RWPE1 (cell line): ENCODE data around the gene FRMD3.

Experiments
- CTCF ChIA-PET: fragments of 350-600 bp; sonication (Branson Sonifier 250); formaldehyde crosslinking; extraction: SDS; loops from one replicate; lab custom pipeline; 2021; lab: Yijun Ruan, JAX
- POLR2A ChIA-PET: fragments of 400-600 bp; formaldehyde crosslinking; extraction: SDS; loops from one replicate; lab custom pipeline; 2020; ENCODE audit warnings: antibody characterized with exemption; ENCODE audit not compliant: low non-redundant PET; lab: Yijun Ruan, JAX
- DNase-seq: peaks from one replicate; pipeline ENCODE4 v3.0.0; 2012; ENCODE audit warnings: low spot score
- H3K27ac ChIP-seq: fragments of 450-650 bp; 2 replicates; pipeline ENCODE4 v1.5.1; 2017
- TF ChIP-seq, protein P1 (sequence below): fragments of 450-650 bp; conservative IDR thresholded peaks from 2 replicates; pipeline ENCODE4 v1.5.1; 2017; ENCODE audit warnings: low read depth, mild to moderate bottlenecking

Gene FRMD3

DNA sequence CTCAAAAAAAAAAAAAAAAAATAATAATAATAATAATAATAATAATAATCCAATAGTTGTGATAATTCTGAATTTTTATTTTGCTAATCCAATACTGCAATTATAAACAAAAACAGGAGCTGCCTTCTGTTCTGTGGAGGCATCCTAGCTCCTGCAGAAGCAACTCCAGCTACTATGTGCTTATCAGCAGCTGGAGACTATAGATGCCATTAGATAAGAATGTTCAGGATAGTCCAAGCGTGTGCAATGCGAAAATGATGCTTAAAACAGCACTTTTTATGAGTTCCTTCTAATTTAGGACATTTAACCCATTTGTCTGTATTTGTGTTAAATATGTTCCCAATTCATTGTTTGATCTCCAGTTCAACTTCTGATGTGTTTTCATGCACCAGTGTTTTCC is 254.7 kb downstream of the FRMD3 start:
- CTCF ChIA-PET, result no interaction called here
- DNase-seq, result no peak
- POLR2A ChIA-PET, result interaction anchor here (0.7 kb wide), 1 partner anchor 622 kb away, joined by 3 read pairs; no protein-coding TSS in a partner anchor
- TF ChIP-seq, protein P1, sequence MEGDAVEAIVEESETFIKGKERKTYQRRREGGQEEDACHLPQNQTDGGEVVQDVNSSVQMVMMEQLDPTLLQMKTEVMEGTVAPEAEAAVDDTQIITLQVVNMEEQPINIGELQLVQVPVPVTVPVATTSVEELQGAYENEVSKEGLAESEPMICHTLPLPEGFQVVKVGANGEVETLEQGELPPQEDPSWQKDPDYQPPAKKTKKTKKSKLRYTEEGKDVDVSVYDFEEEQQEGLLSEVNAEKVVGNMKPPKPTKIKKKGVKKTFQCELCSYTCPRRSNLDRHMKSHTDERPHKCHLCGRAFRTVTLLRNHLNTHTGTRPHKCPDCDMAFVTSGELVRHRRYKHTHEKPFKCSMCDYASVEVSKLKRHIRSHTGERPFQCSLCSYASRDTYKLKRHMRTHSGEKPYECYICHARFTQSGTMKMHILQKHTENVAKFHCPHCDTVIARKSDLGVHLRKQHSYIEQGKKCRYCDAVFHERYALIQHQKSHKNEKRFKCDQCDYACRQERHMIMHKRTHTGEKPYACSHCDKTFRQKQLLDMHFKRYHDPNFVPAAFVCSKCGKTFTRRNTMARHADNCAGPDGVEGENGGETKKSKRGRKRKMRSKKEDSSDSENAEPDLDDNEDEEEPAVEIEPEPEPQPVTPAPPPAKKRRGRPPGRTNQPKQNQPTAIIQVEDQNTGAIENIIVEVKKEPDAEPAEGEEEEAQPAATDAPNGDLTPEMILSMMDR, result no peak
- no peak overlapping the region for H3K27ac ChIP-seq

DNA sequence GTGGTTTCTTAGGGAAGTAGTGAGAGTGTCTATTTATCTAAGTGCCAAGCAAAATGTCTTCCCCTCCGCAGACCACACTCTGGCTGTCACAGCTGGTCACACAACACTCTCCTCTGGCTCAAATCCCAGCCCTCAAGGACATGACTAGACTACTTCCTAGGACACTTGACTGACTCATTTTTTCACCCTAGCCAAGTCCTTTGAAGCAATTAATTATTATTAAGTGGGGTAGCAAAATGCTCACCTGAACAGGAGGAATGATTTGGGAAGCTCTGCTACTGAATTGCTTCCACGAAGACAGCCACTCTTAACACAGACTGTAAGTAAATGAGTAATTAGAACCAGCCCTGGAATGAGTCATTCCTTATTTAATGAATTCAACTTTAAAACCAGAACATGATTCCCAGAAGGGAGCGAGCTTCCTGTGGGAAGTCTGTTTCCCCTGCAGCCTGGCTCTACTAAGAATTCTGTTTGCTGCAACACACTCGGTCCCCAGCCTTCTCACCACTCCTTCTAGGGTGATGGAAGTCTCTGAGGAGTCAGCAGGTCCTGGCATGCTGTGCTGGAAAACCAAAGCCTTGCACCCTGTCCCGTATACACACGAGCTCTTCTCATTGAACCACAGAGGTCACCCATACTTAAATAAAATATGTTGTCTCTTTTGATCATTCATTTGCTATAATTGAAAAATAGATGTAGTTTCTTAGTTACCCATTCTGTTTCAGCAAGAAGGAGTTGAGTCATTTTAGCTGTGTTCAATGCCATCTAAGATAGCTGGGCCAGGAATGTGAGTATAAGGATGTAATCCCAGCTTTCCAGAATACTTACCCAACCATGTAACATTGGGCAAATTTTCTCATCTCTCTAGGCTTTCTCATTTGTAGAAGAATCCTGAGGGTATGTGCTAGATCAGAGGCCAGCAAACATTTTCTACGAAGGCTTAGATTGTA is 256.6 kb downstream of the FRMD3 start:
- peak overlapping the region; percentile 50; the same call in 1 of the 2 replicates for H3K27ac ChIP-seq
- ChIA-PET CTCF (interaction anchor here (0.6 to 1.4 kb wide), 2 partner anchors 20 to 62 kb away, joined by 4 to 5 read pairs; no protein-coding TSS in a partner anchor), POLR2A (no interaction called here)
- TF ChIP-seq, protein P1, result no peak
- DNase-seq, result peak; percentile 37

DNA sequence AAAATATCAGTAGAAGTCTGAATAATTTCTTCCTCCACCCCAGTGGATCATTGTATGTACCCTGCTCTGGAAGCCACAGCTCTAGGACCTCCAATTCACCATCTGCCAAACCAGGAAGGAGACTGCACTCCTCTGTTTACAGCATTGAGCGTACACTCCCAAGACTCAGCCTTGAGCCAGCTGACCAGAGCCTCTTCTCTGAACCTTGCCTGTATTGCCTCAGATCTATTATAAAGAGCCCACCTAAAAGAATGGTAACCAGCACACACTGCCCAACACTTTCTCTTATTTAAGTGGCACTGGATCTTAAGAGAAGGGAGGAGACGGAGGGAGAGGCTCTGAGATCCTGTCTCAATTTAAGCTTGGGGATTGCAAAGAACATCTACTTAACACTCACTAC is 257.4 kb downstream of the FRMD3 start:
- CTCF ChIA-PET, result no interaction called here
- TF ChIP-seq, protein P1, result no peak
- POLR2A ChIA-PET, result no interaction called here
- no peak for DNase-seq
- H3K27ac ChIP-seq, result no peak overlapping the region

DNA sequence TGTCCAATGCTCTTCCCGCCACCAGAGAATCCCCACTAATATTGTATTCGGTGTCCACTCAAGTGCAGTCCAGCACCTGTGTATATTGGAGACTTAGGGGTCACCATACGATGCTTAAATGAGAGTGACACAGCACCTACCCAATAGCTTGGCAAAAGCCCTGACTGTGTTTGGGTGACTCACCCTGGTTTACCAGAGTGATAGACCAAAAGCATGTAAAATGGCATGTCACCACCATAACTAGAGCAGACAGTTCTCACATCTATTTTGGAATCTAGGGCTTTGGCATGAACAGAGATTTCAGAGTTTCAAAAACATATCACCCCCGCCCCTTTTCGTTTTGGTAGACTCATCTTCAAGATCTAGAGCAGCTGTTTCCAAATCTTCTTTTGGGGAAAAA is 257.9 kb downstream of the FRMD3 start:
- POLR2A ChIA-PET, result no interaction called here
- TF ChIP-seq, protein P1, result no peak
- DNase-seq, result no peak
- no peak overlapping the region for H3K27ac ChIP-seq
- CTCF ChIA-PET, result no interaction called here

DNA sequence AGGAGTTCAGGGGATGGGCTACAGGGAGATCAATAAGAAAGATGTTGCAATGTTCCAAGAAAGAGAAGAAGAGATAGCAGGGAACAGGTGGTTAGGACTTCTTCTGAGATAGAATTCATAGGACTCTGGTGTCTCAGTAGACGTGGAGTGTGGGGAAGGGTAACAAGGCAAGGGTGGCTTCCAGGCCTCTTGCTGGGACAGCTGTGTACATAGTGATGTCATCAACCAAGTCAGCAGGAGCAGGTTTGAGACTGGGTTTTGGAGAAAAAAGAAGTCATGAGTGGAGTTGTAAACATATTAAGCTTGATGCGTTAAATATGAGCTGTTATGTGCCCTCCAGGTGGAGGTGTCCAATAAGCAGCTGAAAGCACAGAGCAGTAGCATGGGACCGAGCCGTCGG is 263.4 kb downstream of the FRMD3 start:
- CTCF ChIA-PET, result no interaction called here
- POLR2A ChIA-PET, result no interaction called here
- TF ChIP-seq, protein P1, result no peak
- no peak for DNase-seq
- H3K27ac ChIP-seq, result no peak overlapping the region

DNA sequence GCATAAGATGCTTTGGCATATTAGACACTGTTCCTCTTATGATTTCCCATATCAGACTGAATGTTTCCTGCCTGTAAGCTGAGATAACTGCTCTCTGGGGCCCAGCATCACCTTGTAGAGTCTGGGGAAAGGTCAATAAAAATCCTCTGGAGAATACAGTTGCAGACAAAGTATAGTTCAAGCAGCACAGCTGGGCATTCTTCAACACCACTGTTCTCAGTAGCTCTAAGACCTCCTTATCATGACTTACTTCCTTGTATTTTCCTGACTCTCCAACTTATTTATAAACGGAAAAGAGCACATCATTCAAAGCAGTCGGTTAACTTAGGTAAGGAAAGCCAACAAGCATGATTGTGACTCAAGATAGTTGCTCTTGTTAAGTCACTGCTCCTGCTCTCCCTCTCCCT is 266.5 kb downstream of the FRMD3 start:
- ChIA-PET POLR2A (no interaction called here), CTCF (interaction anchor here (0.6 kb wide), 1 partner anchor 343 kb away, joined by 3 read pairs; no protein-coding TSS in a partner anchor)
- no peak overlapping the region for H3K27ac ChIP-seq
- DNase-seq, result no peak
- TF ChIP-seq, protein P1, result no peak
